ENCODE data around the gene IQCE.

- TF ChIP-seq CTCF (IDR thresholded peaks at IDR 0.05) (no peak), POLR2A (IDR thresholded peaks at IDR 0.05) (no peak), EP300 (IDR thresholded peaks at IDR 0.05) (no peak)
These were observed 54.5 kb downstream of the IQCE start for GRCh38 chr7:2613098-2613930.

Measured in ovary (tissue), 3 donors.